Measurements from ENCODE around the gene CD46. TPM values are rescaled to one million over a fixed set of nuclear protein-coding genes. Genes with fewer than 3 reads are reported as not detected.

Gene CD46
- total RNA-seq, 1 experiment from 2014 or later: 62.1 TPM

- no peaks in the 10 kb centered on the region for H3K4me1 ChIP-seq (replicated peaks)
- H3K27me3 ChIP-seq (replicated peaks): no peaks in the 10 kb centered on the region
- no peak overlapping the region for H3K4me3 ChIP-seq
- H3K27ac ChIP-seq: no peak overlapping the region
- no peaks in the 10 kb centered on the region; the same call in 1 of the 2 replicates for H3K36me3 ChIP-seq
- no peak for DNase-seq (ENCODE audit: low read depth in 1 of 2, low spot score in 2 of 2)
- no peaks in the 10 kb centered on the region for H3K9me3 ChIP-seq (replicated peaks)
These were observed 85.8 kb downstream of the CD46 start for GRCh38 chr1:207837673-207838072.

DNA sequence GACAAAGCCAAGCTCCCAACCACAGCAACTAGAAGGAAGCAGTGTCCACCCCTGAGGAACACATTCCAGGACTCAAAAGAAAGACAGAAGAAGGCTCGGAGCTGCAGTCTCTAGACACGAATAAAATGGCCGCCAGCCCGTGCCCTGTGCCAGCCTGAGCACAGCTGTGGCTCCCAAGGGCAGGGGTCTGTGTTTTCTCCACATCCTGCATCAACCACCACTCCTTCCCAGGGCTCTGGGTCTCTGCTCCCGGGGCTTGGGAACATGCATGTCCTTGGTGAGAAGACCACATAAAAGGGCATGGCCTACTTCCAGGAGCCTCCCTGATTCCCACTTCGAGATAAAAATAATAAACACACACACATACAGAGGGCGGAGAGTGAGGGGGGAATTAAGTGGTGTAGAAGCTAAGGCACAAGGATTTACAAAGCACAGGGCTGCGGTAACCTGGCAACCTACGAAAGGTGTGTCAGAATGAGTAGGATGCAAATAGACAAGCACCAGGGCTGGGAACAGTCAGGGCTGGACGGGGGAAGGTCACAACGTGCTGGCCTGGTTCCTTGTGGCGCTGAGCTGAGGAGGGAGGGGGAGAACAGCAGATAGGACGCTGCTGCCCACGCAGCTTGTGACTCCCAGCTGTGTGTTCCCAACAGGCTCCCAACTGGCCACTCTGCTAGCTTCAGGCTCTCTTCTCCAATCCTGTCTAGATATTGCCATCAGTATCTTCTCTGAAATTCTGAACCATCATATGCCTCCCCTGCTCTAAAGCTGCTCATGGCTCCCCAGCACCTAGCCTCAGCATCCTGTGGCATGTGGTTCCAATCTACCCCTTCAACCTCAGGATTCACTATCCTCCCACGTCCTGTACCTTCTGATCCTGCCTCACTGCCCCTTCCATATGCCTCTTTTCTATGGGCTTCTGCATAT, 86.6 kb downstream of the CD46 start:
- Histone ChIP-seq H3K27me3 (replicated peaks) (no peaks in the 10 kb centered on the region), H3K4me1 (replicated peaks) (no peaks in the 10 kb centered on the region), H3K27ac (no peak overlapping the region), H3K36me3 (no peaks in the 10 kb centered on the region; the same call in 1 of the 2 replicates), H3K4me3 (no peak overlapping the region), H3K9me3 (replicated peaks) (no peaks in the 10 kb centered on the region)
- DNase-seq (ENCODE audit: low read depth in 1 of 2, low spot score in 2 of 2): no peak

DNA sequence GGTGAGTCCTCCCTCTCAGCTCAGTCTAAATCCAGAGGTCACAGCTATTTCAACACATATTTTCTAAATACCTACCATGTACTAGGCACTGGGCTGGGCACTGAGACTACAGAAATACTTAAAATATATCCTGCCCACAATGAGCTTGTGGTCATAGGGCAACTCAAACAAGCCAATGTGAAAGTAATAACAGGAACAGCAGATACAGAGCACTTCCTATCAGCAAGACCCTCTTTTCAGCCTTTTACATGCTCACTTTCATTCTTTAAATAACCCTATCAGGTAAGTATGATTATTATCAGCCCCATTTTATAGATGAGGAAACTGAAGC, 87.2 kb downstream of the CD46 start:
- Histone ChIP-seq H3K36me3 (no peaks in the 10 kb centered on the region; the same call in 1 of the 2 replicates), H3K9me3 (replicated peaks) (no peaks in the 10 kb centered on the region), H3K27me3 (replicated peaks) (no peaks in the 10 kb centered on the region), H3K4me1 (replicated peaks) (no peaks in the 10 kb centered on the region), H3K27ac (no peak overlapping the region), H3K4me3 (no peak overlapping the region)
- no peak for DNase-seq (ENCODE audit: low read depth in 1 of 2, low spot score in 2 of 2)

GRCh38 chr1:207840380-207840779, 88.5 kb downstream of the CD46 start:
- H3K36me3 ChIP-seq: no peaks in the 10 kb centered on the region; the same call in 1 of the 2 replicates

DNA sequence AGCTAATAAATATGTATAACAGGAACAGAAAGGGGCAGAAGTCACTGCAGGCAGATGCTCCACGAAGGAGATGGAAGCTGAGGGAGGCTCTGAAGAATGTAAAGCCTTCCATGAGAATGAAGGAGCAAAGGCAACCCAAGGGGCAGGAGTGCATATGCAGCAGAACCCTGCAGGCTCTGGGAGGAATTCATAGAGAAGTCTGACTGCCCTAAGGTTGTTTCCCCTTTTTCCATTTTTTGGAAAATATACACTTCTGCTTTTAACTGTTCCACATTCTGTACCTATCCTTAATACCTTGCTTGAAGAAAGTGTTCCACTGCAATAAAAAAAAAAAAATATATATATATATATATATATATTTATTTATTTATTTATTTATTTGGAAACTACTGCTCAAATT, 89.4 kb downstream of the CD46 start:
- H3K36me3 ChIP-seq: no peaks in the 10 kb centered on the region; the same call in 1 of the 2 replicates
- H3K27me3 ChIP-seq (replicated peaks): no peaks in the 10 kb centered on the region
- no peak for DNase-seq (ENCODE audit: low read depth in 1 of 2, low spot score in 2 of 2)
- no peak overlapping the region for H3K4me3 ChIP-seq
- no peak overlapping the region for H3K27ac ChIP-seq
- no peaks in the 10 kb centered on the region for H3K4me1 ChIP-seq (replicated peaks)
- no peaks in the 10 kb centered on the region for H3K9me3 ChIP-seq (replicated peaks)

More at GRCh38 chr1:207840380-207840779, 88.5 kb downstream of the CD46 start:
- no peak for DNase-seq (ENCODE audit: low read depth in 1 of 2, low spot score in 2 of 2)
- no peak overlapping the region for H3K4me3 ChIP-seq
- no peaks in the 10 kb centered on the region for H3K27me3 ChIP-seq (replicated peaks)
- H3K27ac ChIP-seq: no peak overlapping the region
- H3K9me3 ChIP-seq (replicated peaks): no peaks in the 10 kb centered on the region
- no peaks in the 10 kb centered on the region for H3K4me1 ChIP-seq (replicated peaks)

DNA sequence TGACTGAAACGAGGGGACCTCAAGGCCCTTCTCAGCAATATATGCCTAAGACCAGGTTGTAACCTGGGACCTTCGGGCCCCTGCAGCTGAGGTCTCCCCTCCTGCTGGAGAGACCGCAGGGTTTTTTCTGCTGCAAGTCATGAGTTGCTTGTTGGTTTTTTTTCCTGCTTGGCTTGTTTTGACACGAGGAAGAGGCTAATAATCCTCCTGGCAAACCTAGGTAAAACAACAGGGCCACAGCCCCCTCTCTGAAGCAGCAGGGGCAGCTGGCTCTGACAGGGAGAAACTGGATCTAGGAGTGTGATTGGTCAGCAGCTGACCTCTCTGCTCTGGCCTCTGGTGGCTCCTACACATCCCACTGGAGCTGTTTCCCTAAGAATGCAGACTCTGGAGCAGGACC, 90.0 kb downstream of the CD46 start:
- Histone ChIP-seq H3K27ac (no peak overlapping the region), H3K27me3 (replicated peaks) (no peaks in the 10 kb centered on the region), H3K36me3 (no peaks in the 10 kb centered on the region; the same call in 1 of the 2 replicates), H3K4me3 (no peak overlapping the region), H3K9me3 (replicated peaks) (no peaks in the 10 kb centered on the region), H3K4me1 (replicated peaks) (no peaks in the 10 kb centered on the region)
- no peak for DNase-seq (ENCODE audit: low read depth in 1 of 2, low spot score in 2 of 2)

DNA sequence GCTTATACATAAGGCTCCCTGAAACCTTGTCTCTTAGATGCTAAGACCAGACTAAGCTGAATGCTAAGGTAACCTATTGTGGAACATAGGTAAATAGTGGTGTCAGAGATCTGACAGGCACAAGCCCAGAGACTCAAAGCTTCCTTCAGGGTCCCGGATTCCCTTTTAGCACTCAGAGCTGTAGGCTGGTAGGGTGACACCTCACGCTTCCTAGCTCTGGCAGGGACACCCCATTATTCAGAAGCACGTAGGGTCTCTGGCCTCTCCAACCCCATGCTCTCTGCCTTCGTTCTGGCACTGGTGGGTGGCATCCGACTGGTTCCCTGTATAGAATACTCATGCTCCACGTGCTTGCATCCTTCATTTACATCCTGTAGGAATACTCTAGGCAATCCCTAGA, 90.7 kb downstream of the CD46 start:
- H3K4me3 ChIP-seq: no peak overlapping the region
- H3K9me3 ChIP-seq (replicated peaks): no peaks in the 10 kb centered on the region
- H3K36me3 ChIP-seq: no peaks in the 10 kb centered on the region; the same call in 1 of the 2 replicates
- DNase-seq (ENCODE audit: low read depth in 1 of 2, low spot score in 2 of 2): no peak
- H3K4me1 ChIP-seq (replicated peaks): no peaks in the 10 kb centered on the region
- no peaks in the 10 kb centered on the region for H3K27me3 ChIP-seq (replicated peaks)
- H3K27ac ChIP-seq: no peak overlapping the region

DNA sequence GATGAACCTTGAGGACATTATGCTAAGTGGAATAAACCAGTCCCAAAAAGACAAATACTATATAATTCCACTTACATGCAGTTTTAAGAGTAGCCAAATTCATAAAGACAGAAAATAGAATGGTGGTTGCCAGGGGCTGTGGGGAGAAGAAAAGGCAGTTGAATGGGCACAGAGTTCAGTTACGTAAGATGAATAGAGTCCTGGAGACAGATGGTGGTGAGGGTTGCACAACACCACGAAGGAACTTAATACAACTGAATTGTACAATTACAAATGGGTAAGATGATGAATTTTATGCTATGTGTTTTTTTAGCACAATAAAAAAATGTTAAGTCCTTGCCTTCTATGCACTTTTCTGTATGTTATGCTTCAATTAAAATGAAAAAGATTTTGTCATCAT, 92.5 kb downstream of the CD46 start:
- Histone ChIP-seq H3K4me1 (replicated peaks) (0 out of 2 replicates have a peak, but pooled peaks cover 3% of the 10 kb centered on the region), H3K27ac (no peak overlapping the region), H3K36me3 (no peaks in the 10 kb centered on the region; the same call in 1 of the 2 replicates), H3K4me3 (no peak overlapping the region), H3K9me3 (replicated peaks) (no peaks in the 10 kb centered on the region), H3K27me3 (replicated peaks) (no peaks in the 10 kb centered on the region)
- no peak for DNase-seq (ENCODE audit: low read depth in 1 of 2, low spot score in 2 of 2)

Other genes starting within 250 kb of the CD46 start
- not detected in 2 replicates for gene CR1L, start 106.9 kb upstream of the CD46 start, total RNA-seq (2014; rRNA removed; shearing (Covaris generic))
- gene CD34, start 159.1 kb downstream of the CD46 start, total RNA-seq (2014; rRNA removed; shearing (Covaris generic)): 0.11 and 0.44 TPM in 2 replicates